GM21737 (cell line): Measurements from ENCODE around the gene PAPSS1.

ENCODE experiments used
- ATAC-seq: cut with Tn5 transposase; IDR thresholded peaks from one replicate; pipeline ENCODE4 v1.9.1; 2021; ENCODE audit warnings: mild to moderate bottlenecking, moderate library complexity; ENCODE audit not compliant: unreplicated experiment

PAPSS1 gene

DNA sequence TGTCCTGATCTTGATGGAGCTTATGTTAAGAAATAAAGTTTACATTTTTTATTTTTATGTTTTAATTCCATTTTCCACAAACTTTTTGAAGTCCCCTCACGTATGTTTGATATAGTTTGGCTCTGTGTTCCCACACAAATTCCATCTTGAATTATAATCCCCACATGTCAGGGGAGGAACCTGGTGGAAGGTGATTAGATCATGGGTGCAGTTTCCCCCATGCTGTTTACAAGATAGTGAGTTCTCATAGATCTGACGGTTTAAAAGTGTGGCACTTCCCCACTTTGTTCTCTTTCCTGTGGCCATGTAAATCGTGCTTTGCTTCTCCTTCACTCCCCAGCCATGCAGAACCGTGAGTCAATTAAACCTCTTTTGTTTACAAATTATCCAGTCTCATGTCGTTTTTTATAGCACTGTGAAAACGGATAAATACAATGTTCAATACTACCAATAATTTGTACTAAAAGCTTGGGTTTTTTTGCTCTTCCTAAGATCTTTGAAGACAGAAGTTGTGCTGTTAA is 89.8 kb downstream of the PAPSS1 start:
- ATAC-seq, result no peak

DNA sequence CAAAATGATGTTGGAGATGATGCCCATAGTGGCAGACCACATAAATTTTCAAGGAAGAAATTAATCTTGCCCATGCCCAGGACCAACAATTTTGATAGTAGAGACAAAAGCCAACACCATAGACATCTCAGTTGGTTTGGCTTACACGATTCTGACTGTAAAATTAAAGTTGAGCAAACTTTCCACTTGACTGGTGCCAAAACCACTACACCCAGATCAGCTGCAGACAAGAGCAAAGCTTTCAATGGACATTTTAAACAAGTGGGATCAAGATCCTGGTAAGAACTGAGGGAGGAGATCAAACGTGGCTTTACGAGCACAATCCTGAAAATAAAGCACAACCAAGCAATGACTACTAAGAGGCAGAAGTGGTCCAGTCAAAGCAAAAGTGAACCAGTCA is 90.7 kb downstream of the PAPSS1 start:
- no peak for ATAC-seq

GRCh38 chr4:107625391-107625902 is 94.6 kb downstream of the PAPSS1 start:
- ATAC-seq, result no peak

DNA sequence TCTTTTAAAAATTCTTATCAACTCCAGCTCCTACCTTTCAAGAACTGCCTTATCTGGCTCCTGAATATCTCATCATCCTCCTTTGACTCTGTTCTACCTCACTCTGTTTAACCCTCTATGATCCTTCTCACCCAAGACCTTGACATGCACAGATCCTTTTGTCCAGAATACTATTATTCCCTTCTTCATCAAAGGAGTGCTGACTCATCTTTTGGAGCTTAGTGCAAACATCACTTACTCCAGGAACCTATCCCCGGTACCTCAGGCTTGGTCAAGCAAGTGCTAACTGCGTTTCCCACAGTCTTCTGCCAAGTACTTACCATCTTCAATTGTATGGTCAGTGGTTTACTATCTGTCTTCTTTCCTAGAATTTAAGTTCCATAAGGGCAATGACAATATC is 96.0 kb downstream of the PAPSS1 start:
- ATAC-seq, result no peak

DNA sequence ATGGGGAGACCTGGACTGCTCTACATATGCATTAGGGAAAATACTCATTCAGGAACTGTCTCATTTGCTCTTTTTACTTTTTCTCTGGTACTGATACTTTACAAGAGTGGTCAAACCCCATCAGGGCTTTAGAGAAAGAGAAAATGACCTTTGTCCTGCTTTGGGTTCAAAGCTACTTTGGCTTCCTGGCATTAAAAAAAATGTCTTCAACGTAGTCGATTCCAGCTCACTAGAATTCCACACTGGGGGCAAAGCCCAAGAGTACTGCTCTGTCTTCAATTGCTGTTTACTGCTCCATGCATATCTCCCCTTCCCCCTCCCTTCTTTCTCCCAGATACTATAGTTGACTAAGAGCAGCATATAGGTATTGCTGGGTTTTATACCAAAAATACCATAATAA is 98.0 kb downstream of the PAPSS1 start:
- ATAC-seq, result no peak

GRCh38 chr4:107619731-107620130 is 100.3 kb downstream of the PAPSS1 start:
- no peak for ATAC-seq

- ATAC-seq, result no peak
These were observed 101.0 kb downstream of the PAPSS1 start for GRCh38 chr4:107619066-107619465.

DNA sequence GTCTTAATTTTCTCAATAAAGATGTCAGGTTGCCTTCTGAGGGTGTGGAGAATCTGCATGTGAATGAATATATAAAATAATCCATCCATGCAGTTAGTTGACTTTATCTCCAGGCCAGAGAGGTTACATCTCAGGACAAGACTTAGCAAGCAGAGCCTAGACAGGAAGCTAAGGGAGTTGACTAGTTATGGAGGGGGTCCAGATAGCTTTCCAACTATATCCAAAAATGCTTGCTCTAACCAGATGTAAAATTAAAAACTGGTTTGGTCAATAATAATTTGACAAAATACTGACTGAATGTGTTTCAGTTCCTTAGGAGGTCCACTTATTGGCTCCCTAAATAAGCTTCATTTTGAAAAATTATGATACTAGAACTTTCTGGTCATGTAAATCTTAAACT is 101.4 kb downstream of the PAPSS1 start:
- ATAC-seq, result no peak

DNA sequence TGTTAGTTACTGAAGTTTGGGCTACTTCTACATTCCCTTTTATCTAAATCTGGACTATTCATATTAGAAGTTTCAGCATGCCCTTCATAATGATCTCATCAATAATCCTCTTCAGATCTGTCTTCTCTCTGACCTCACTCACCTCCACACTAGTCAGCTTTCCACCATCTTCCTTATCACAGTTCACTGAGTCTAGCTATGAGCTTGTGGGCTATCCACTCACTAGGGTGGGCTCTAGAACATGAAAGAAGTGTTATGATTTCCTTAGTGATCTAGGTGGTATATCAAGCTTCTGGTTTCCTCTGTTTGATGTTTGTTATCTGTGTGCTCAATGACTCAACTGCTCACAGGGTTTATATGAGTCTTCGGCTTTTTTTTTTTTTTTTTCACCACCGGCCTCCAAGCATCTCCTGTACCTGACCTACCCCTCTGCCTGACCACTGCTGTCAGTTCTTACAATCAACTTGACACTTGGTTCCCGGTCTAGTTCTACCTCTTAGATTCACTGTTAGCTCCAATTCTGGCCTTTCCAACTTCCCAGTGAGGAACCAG is 103.1 kb downstream of the PAPSS1 start:
- no peak for ATAC-seq

DNA sequence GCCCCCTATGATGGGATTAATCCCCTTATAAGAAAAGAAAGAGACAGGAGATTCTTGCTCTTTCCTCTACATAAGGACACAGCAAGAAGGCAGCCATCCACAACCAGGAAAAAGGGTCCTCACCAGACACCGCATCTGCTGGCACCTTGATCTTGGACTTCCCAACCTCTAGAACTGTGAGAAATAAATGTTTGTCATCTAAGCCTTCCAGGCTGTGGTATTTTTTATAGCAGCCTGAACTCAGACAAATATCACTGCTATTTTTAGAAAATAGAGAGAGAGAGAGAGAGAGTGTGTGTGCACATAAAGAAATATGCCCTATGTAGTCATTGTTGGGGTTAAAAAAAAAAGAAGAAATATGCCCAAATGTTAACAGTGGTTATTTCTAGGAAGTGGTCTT is 104.2 kb downstream of the PAPSS1 start:
- ATAC-seq, result no peak

GRCh38 chr4:107603430-107603829 is 116.6 kb downstream of the PAPSS1 start:
- ATAC-seq, result no peak

DNA sequence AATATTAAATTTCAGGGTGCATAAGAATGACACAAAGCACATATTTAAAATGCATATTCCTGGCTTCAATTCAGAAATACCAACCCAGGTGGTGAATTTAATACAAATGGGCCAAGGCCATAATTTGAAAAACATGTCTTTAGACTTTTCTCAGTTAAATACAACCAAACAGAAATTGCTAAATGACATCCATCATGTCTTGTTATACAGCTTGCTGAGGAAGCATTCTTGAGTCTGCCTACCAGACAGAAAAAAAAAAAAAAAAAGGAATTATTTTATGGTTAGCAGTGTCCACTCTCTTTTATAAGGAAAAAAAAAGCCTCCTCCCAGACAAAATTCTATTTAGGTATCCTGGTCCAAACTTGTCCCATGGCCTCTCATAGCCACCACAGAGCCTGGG is 119.1 kb downstream of the PAPSS1 start:
- ATAC-seq, result no peak

DNA sequence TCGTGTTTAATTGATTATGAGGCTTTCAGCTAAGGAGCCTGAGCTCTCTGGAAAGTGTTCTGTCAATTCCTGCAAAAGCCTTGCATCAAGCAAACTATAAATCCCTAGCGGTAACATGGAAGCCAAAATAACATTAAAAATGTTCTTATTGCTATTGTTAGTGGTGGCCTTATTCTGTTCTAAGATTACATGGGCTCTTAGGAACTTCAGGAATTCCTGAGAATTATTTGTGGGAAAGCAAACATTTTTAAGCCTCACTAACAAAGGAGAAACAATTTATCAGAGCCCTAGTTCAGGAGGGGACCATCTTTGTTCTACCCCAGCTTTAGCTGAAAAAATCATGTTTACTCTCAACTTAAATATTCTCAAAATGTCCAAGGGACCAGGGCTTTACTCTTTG is 119.6 kb downstream of the PAPSS1 start:
- ATAC-seq, result no peak

DNA sequence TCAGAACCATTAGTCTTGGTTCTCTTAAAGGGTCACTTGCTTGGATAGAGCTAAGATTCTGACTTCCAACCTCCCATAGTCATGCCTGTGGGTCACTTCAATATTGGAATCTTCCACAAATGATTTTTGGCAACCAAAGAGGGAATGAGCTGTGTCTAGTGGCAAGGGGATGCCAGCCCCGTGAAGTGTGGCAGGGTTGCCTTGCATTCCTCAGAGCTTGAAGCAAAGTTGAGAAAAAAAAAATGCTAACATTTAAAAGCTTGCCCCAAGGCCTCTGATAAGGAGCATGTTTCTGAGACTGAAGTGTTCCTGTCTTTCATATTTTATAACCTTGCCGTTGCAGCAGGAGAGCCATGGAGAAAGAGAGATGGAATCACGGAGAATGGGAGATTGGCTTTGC is 120.2 kb downstream of the PAPSS1 start:
- no peak for ATAC-seq

DNA sequence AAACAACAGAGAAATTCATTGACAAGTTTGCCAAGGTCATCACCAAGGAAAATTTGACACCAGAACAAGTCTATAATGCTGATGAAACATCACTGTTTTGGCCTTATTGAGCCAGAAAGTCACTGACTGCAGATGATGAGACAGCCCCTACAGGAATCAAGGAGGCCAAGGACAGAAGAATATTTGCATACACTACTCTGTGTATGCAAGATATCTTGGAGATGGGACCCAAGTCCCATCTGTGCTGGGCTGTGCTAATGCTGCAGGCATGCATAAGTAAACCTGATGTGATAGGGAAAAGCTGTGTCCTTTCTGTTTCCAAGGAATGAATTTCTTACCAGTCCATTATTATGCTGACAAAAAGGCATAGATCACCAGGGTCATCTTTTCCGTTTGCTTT is 126.8 kb downstream of the PAPSS1 start:
- ATAC-seq, result no peak

- no peak for ATAC-seq
These were observed 127.5 kb downstream of the PAPSS1 start for GRCh38 chr4:107592519-107592918.

GRCh38 chr4:107589269-107589668 is 130.8 kb downstream of the PAPSS1 start:
- ATAC-seq, result no peak

- no peak for ATAC-seq
These were observed 133.7 kb downstream of the PAPSS1 start for GRCh38 chr4:107586371-107586770.

- no peak for ATAC-seq
These were observed 140.9 kb downstream of the PAPSS1 start for GRCh38 chr4:107579099-107579498.

GRCh38 chr4:107578321-107578720 is 141.7 kb downstream of the PAPSS1 start:
- no peak for ATAC-seq

DNA sequence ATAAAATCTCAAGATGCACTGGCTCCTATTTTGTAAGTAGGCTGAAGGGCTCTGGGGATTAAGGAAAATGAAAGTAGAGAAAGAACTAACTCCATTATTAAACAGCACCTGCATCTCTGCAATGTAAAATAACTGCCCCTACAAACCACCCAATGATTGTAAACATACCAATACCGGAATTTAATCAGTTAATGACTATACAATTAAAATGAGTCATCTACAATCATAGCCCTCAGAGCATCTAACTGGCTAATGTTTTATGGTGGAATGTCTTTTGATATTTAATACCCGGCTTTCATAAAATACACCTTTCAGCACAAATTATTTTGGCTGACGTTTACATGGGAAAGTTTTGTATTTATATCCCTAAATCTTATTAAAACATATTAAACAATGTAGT is 142.3 kb downstream of the PAPSS1 start:
- ATAC-seq, result no peak

- no peak for ATAC-seq
These were observed 144.8 kb downstream of the PAPSS1 start for GRCh38 chr4:107575243-107575642.

DNA sequence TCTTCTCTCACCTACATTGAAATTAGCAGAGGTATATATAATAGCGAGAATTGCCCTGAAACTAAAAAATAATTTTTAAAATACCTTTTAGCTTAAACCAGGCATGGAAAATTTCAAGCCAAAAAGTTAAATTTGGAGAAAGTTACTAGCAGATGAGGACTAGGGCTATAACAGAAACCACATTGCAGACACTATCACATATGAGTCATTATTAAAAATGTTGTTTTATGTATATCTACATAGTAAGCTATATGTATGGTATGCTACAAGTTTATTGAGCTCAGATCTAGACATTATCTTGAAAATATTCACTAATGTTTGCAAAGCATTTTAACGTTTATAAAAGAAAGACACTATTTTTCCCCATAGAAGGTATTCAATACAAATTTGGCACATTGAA is 147.8 kb downstream of the PAPSS1 start:
- ATAC-seq, result no peak
